ENCODE data around the gene PRKRA. TPM values are rescaled to one million over a fixed set of nuclear protein-coding genes. Genes with fewer than 3 reads are reported as not detected.

Gene PRKRA
- 55.1 and 55.2 TPM in 2 replicates for total RNA-seq

GRCh38 chr2:178450774-178451525 lies at the start of gene PRKRA, which contains the start of gene PJVK:
Gene PRKRA, minus strand, starts transcription at chr2:178451175. Its CDS starts 145 bp downstream, at chr2:178451030.
Gene PJVK, plus strand, starts transcription at chr2:178451378. Its CDS starts 2,032 bp downstream, at chr2:178453410.

GRCh38 chr2:178480227-178481181 lies 29.5 kb upstream of the PRKRA start, which contains the start of gene PLEKHA3:
Gene PLEKHA3, plus strand, starts transcription at chr2:178480457. Its CDS starts 413 bp downstream, at chr2:178480870.

GRCh38 chr2:178478439-178479274 lies 27.7 kb upstream of the PRKRA start, which contains the start of gene FKBP7:
Gene FKBP7, minus strand, starts transcription at chr2:178478600. Its CDS starts 101 bp downstream, at chr2:178478499.

Other genes starting within 250 kb of the PRKRA start
- gene PJVK, start 203 bp upstream of the PRKRA start, total RNA-seq: 0.80 and 1.5 TPM in 2 replicates
- 25.0 and 25.5 TPM in 2 replicates for gene FKBP7, start 27.4 kb upstream of the PRKRA start, total RNA-seq
- gene PLEKHA3, start 29.3 kb upstream of the PRKRA start, total RNA-seq: 16.9 and 18.2 TPM in 2 replicates